ENCODE measurements around the gene SLC39A11.
"Not testable (repeated sequence)": the region's sequence is repeated elsewhere in the genome, so short reads cannot be mapped to it uniquely, and the experiment has no call there.

SLC39A11 gene

DNA sequence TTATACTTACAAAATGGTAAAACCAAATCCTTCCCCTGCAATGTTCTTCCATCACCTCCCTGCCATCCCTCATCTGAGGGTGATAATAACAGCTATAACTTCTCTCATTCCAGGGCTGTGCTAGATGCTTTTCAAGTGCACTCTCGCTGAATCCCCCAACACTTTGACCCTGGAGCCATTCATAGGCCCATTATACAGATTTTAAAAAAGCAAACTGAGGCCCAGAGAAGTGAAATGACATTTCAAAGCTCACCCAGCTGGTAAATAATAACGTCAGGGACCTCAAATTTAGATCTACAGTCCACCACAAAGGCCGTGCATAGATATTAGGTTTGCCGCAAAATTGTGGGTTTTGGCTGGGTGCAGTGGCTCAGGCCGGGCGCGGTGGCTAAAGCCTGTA is 378.8 kb downstream of the SLC39A11 start:
- Mint-ChIP-seq H3K27ac (no peak overlapping the region), H3K4me1 (peaks cover 8% of the 10 kb centered on the region), H3K36me3 (no peaks in the 10 kb centered on the region), H3K4me3 (no peak overlapping the region), H3K9me3 (peaks cover under 1% of the 10 kb centered on the region)
- ATAC-seq = no peak
- no peak for DNase-seq (ENCODE audit: low spot score in 2 of 2)

DNA sequence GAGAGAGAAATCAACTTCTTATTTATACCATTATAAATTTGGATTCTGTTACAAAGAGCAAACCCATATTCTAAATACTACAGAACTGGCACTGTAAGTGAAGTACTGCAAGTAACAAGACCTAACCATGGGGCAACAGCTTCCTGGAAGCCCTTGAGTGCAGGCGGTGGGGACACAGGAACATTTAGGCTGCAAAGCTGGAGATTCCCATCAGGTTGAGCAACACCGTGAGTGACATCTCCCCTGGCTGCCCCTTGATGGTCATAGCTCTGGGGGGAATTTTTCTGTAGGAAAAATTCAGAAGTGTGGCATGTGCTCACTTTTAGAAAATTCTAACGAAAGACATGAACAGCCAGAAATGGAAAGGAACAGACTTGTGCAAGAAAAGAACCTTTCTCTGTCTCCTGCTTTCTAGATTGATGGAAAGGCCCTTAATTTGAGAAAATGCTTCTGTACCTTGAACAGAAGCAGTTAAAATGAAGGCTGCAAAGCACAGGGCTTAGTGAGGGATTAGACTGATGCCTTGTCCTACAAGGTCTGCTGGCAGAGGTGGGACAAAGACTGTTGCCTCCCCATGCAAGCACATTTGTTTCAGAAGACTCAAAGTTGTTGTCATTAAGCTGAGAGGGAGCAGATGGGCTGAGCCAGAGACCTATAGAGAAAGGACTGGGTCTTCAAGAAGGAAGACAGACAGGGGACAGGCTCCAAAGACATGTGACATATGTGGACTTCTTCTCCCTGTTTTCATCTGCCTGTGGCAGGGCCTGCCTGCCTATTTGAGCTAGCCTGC is 380.8 kb downstream of the SLC39A11 start:
- DNase-seq (ENCODE audit: low spot score in 2 of 2) (no peak), ATAC-seq (no peak)
- no peak overlapping the region for H3K4me3 Mint-ChIP-seq
- H3K36me3 Mint-ChIP-seq = no peaks in the 10 kb centered on the region
- H3K9me3 Mint-ChIP-seq = peaks cover 5% of the 10 kb centered on the region
- H3K4me1 Mint-ChIP-seq = peaks cover 12% of the 10 kb centered on the region
- H3K27ac Mint-ChIP-seq = no peak overlapping the region

DNA sequence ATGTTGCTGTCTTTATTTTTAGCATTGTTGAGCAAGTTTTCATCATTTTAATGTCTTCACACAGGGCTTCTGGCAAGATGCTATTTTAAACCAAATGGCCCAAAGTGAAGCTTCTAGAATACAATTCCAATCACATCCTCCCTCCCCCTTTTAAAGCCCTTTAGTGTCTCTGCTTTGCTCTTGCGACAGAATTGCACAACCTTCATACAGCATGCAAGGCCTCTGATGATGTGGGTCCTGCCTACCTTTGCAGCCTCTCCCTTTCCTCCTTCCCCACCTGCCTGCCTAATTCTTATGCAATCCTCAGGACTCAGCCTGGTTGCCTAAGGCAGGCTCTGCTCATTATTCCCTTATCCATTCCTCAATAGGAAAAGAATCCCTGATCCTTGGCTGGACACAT is 381.7 kb downstream of the SLC39A11 start:
- Mint-ChIP-seq H3K36me3 (no peaks in the 10 kb centered on the region), H3K27ac (no peak overlapping the region), H3K4me1 (peaks cover 12% of the 10 kb centered on the region), H3K9me3 (peaks cover 5% of the 10 kb centered on the region), H3K4me3 (no peak overlapping the region)
- ATAC-seq (no peak), DNase-seq (ENCODE audit: low spot score in 2 of 2) (no peak)

- Mint-ChIP-seq H3K4me3 (no peak overlapping the region), H3K36me3 (no peaks in the 10 kb centered on the region), H3K27ac (no peak overlapping the region), H3K9me3 (peaks cover 5% of the 10 kb centered on the region), H3K4me1 (peaks cover 12% of the 10 kb centered on the region)
- no peak for DNase-seq (ENCODE audit: low spot score in 2 of 2)
- peak; percentile 81 for ATAC-seq
These were observed 382.3 kb downstream of the SLC39A11 start for GRCh38 chr17:72710202-72710601.

DNA sequence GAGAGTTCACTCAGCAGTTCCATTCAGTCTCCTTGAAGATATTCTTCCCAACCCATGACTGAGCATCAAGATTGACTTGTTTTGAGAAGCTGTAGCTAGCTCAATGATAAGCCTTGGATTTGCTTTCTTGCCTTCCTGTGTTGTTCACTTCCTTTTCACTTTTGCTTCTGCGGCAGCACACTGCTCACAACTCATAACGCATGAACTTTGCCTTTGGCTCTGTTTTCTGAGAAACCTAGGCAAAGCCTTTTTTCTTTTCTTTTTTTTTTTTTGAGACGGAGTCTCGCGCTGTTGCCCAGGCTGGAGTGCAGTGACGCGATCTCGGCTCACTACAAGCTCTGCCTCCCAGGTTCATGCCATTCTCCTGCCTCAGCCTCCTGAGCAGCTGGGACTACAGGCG is 383.8 kb downstream of the SLC39A11 start:
- peaks cover 12% of the 10 kb centered on the region for H3K4me1 Mint-ChIP-seq
- not testable (repeated sequence) for H3K9me3 Mint-ChIP-seq; H3K36me3 Mint-ChIP-seq; ATAC-seq; DNase-seq (ENCODE audit: low spot score in 2 of 2); H3K4me3 Mint-ChIP-seq
- peak overlapping the region; percentile 2 for H3K27ac Mint-ChIP-seq

DNA sequence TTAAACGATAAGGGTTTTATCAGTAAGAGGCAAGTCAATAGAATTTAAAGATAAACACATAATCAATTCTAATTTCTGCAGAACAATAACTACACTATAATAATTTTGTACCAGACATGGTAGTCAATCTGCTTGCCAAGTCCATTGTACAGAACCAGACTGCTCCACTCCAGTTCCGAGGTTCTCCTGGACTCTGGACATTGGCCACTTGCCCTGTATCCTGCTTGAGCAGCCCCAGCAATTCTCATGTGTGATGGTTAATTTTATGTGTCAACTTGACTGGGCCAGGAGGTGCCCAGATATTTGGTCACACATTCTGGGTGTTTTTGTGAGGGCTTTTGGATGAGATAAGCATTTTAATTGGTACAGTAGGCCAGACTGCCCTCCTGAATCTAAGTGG is 384.6 kb downstream of the SLC39A11 start:
- no peak for DNase-seq (ENCODE audit: low spot score in 2 of 2)
- no peak for ATAC-seq
- H3K36me3 Mint-ChIP-seq = no peaks in the 10 kb centered on the region
- no peak overlapping the region for H3K4me3 Mint-ChIP-seq
- peaks cover 5% of the 10 kb centered on the region for H3K9me3 Mint-ChIP-seq
- no peak overlapping the region for H3K27ac Mint-ChIP-seq
- peaks cover 12% of the 10 kb centered on the region for H3K4me1 Mint-ChIP-seq

- H3K36me3 Mint-ChIP-seq = peaks cover 5% of the 10 kb centered on the region
- H3K27ac Mint-ChIP-seq = peak overlapping the region; percentile 60
- peaks cover 12% of the 10 kb centered on the region for H3K4me1 Mint-ChIP-seq
- no peak for ATAC-seq
- DNase-seq (ENCODE audit: low spot score in 2 of 2) = no peak
- peaks cover 5% of the 10 kb centered on the region for H3K9me3 Mint-ChIP-seq
- no peak overlapping the region for H3K4me3 Mint-ChIP-seq
These were observed 386.0 kb downstream of the SLC39A11 start for GRCh38 chr17:72706396-72706981.

GRCh38 chr17:72705905-72706395 is 386.5 kb downstream of the SLC39A11 start:
- Mint-ChIP-seq H3K27ac (peak overlapping the region; percentile 60), H3K4me3 (no peak overlapping the region), H3K36me3 (peaks cover 5% of the 10 kb centered on the region), H3K9me3 (peaks cover 5% of the 10 kb centered on the region), H3K4me1 (peaks cover 12% of the 10 kb centered on the region)
- ATAC-seq (peak; percentile 56), DNase-seq (ENCODE audit: low spot score in 2 of 2) (no peak)

- ATAC-seq (no peak), DNase-seq (ENCODE audit: low spot score in 2 of 2) (no peak)
- Mint-ChIP-seq H3K27ac (no peak overlapping the region), H3K4me3 (no peak overlapping the region), H3K4me1 (no peaks in the 10 kb centered on the region), H3K36me3 (peaks cover 5% of the 10 kb centered on the region), H3K9me3 (no peaks in the 10 kb centered on the region)
These were observed 389.5 kb downstream of the SLC39A11 start for GRCh38 chr17:72702998-72703397.

DNA sequence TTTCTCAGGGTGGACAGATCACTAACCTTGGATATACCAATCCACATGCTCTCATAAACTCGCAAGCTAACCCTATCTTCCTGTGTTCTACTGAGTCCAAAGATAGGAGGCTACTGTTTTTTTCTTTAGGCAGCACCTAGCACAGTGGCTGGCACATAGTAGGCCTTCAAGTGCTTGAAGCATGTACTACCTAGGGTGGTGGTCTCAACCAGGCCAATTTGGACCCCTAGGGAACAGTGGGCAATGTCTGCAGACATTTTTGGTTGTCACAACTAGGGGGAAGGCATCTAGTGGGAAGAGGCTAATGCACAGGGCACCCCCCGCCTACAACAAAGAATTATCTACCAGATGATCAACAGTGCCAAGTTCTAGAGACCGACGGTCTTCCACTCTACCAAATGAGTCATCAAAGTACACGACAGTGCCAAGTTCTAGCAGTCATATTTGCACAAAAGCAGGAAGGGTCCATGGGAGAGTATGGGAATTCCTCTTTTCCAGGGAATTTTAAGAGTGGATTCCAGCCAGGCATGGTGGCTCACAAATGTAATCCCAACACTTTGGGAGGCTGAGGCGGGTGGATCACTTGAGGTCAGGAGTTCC is 390.3 kb downstream of the SLC39A11 start:
- H3K4me1 Mint-ChIP-seq = no peaks in the 10 kb centered on the region
- no peak for DNase-seq (ENCODE audit: low spot score in 2 of 2)
- no peaks in the 10 kb centered on the region for H3K9me3 Mint-ChIP-seq
- ATAC-seq = peak; percentile 51
- no peak overlapping the region for H3K4me3 Mint-ChIP-seq
- H3K36me3 Mint-ChIP-seq = peaks cover 5% of the 10 kb centered on the region
- H3K27ac Mint-ChIP-seq = no peak overlapping the region

DNA sequence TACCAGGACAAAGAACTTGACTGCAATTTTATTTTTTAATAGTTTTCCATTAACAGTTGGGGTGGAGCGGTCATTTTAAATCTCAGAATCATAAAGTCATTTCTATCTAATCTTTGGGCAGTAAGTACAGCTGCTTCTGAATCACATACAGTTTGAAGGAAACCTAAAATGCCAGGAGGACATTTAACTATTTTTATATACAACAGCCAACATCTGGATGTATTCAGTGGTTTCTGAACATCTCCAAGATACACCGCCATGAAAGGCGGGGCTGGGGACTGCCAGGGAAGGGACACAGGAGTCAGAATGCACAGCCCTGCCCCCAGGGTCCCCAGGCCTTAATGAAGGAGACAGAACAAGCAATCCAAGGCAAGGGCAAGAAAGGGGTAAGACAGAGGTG is 392.3 kb downstream of the SLC39A11 start:
- no peak for ATAC-seq
- H3K9me3 Mint-ChIP-seq = no peaks in the 10 kb centered on the region
- H3K36me3 Mint-ChIP-seq = peaks cover 5% of the 10 kb centered on the region
- no peaks in the 10 kb centered on the region for H3K4me1 Mint-ChIP-seq
- no peak overlapping the region for H3K4me3 Mint-ChIP-seq
- no peak for DNase-seq (ENCODE audit: low spot score in 2 of 2)
- H3K27ac Mint-ChIP-seq = peak overlapping the region; percentile 64

- Mint-ChIP-seq H3K27ac (peak overlapping the region; percentile 64), H3K9me3 (no peaks in the 10 kb centered on the region), H3K4me3 (no peak overlapping the region), H3K4me1 (no peaks in the 10 kb centered on the region), H3K36me3 (peaks cover 5% of the 10 kb centered on the region)
- no peak for DNase-seq (ENCODE audit: low spot score in 2 of 2)
- ATAC-seq = no peak
These were observed 392.9 kb downstream of the SLC39A11 start for GRCh38 chr17:72699545-72699944.

DNA sequence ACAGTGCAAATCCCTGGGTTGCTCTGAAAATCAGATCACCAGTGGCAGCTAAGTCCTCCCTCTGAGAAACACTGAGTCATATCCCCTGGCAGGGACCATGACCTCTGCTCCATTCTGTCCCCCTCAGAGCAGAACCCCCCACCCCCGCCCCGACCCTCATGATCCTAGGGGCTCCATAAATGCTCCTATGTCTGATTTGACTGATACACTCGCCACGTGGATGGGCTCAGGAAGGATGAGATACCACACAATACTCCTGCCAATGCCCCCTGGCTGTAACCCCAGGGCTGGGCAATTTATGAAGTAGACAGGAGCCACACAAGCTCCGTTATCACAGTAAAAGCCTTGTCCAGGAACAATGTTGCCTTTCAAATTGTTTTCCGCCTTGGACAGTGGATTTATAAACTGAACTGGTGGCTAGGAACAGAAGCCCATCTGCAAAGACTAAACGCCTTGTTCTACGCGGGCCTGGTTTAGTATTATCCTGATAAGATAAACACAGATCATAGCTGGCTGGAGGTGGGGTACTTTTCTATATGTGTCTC is 394.8 kb downstream of the SLC39A11 start:
- Mint-ChIP-seq H3K36me3 (peaks cover 5% of the 10 kb centered on the region), H3K9me3 (no peaks in the 10 kb centered on the region), H3K4me3 (no peak overlapping the region), H3K27ac (no peak overlapping the region), H3K4me1 (no peaks in the 10 kb centered on the region)
- DNase-seq (ENCODE audit: low spot score in 2 of 2) = no peak
- no peak for ATAC-seq

DNA sequence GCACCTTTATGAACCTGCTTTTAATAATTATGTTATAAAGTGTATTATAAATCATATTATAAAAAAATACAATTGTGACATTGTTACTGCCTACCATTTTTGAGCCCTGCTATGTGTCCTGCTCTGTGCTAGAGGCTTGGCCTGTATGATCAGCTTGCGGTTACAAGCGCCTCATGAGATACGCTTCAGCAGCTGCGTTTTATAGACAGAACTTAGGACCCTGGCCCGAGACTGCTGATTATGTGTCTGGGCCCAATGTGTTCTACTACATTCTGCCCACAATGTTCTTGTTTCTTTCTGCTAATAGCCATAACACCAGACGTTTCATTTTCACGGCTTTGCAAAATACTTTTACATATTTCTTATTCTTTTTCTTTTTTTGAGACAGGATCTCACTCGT is 395.8 kb downstream of the SLC39A11 start:
- Mint-ChIP-seq H3K36me3 (no peaks in the 10 kb centered on the region), H3K27ac (no peak overlapping the region), H3K4me3 (no peak overlapping the region), H3K4me1 (no peaks in the 10 kb centered on the region), H3K9me3 (no peaks in the 10 kb centered on the region)
- ATAC-seq = no peak
- no peak for DNase-seq (ENCODE audit: low spot score in 2 of 2)

- Mint-ChIP-seq H3K4me1 (no peaks in the 10 kb centered on the region), H3K4me3 (no peak overlapping the region), H3K36me3 (no peaks in the 10 kb centered on the region), H3K9me3 (no peaks in the 10 kb centered on the region), H3K27ac (no peak overlapping the region)
- ATAC-seq (no peak), DNase-seq (ENCODE audit: low spot score in 2 of 2) (no peak)
These were observed 396.3 kb downstream of the SLC39A11 start for GRCh38 chr17:72696156-72696555.
